Embryonic facial prominence (tissue), 1 donor: ENCODE results near the gene C8A.
A peak's percentile ranks its signal among the peaks of the same experiment; 100 is the strongest.

Source experiments
- DNase-seq: peaks from one replicate; pipeline ENCODE4 v3.0.0-alpha.2; 2016; ENCODE audit errors: extremely low spot score

The C8A gene

GRCh38 chr1:56837244-56837939, 17.2 kb upstream of the C8A start:
- no peak for DNase-seq

GRCh38 chr1:56838759-56839158, 15.8 kb upstream of the C8A start:
- no peak for DNase-seq

GRCh38 chr1:56843544-56843943, 11.1 kb upstream of the C8A start:
- DNase-seq = no peak

- DNase-seq = no peak
Measured at GRCh38 chr1:56844545-56845136, 10.0 kb upstream of the C8A start.

GRCh38 chr1:56845343-56845742, 9.3 kb upstream of the C8A start:
- DNase-seq = no peak

- DNase-seq = no peak
Measured at GRCh38 chr1:56849750-56850149, 4.8 kb upstream of the C8A start.

- no peak for DNase-seq
Measured at GRCh38 chr1:56850411-56850810, 4.2 kb upstream of the C8A start.

- no peak for DNase-seq
Measured at GRCh38 chr1:56850922-56851321, 3.7 kb upstream of the C8A start.

- no peak for DNase-seq
Measured at GRCh38 chr1:56852476-56852875, 2.1 kb upstream of the C8A start.

GRCh38 chr1:56855190-56855589, 593 bp downstream of the C8A start:
- no peak for DNase-seq

- DNase-seq = no peak
Measured at GRCh38 chr1:56856186-56856585, 1.6 kb downstream of the C8A start.

- no peak for DNase-seq
Measured at GRCh38 chr1:56859287-56859686, 4.7 kb downstream of the C8A start.

GRCh38 chr1:56863265-56863992, 8.8 kb downstream of the C8A start:
- DNase-seq = no peak

- no peak for DNase-seq
Measured at GRCh38 chr1:56864430-56864829, 9.8 kb downstream of the C8A start.

- no peak for DNase-seq
Measured at GRCh38 chr1:56866656-56867055, 12.1 kb downstream of the C8A start.

GRCh38 chr1:56867491-56867890, 12.9 kb downstream of the C8A start:
- no peak for DNase-seq

- DNase-seq = peak; percentile 15
Measured at GRCh38 chr1:56868761-56869160, 14.2 kb downstream of the C8A start.

- DNase-seq = no peak
Measured at GRCh38 chr1:56872597-56872996, 18.0 kb downstream of the C8A start.

GRCh38 chr1:56873213-56873612, 18.6 kb downstream of the C8A start:
- DNase-seq = no peak

- no peak for DNase-seq
Measured at GRCh38 chr1:56874689-56875088, 20.1 kb downstream of the C8A start.

GRCh38 chr1:56877973-56878372, 23.4 kb downstream of the C8A start:
- no peak for DNase-seq

GRCh38 chr1:56880774-56881173, 26.2 kb downstream of the C8A start:
- DNase-seq = no peak

GRCh38 chr1:56881417-56881816, 26.8 kb downstream of the C8A start:
- no peak for DNase-seq
